Endothelial cell of umbilical vein (primary cell): ENCODE data around the gene TRPM3. TPM values are rescaled to one million over a fixed set of nuclear protein-coding genes. Genes with fewer than 3 reads are reported as not detected.

Source experiments
- BruUV-seq: library from RNA; stranded (reverse); fragments of 400-500 nt; replicated peaks from 2 replicates; lab custom pipeline; 2021; lab: Mats Ljungman, UMichigan
- CTCF ChIA-PET: fragments of 300-600, 350-600 bp; sonication (Branson Sonifier 250); formaldehyde crosslinking; loops from one replicate; lab custom pipeline; 2021; ENCODE audit warnings: antibody characterized with exemption, inconsistent platforms; lab: Charles Lee
- POLR2A ChIA-PET: fragments of 300-600, 350-600 bp; sonication (Branson Sonifier 250); formaldehyde crosslinking; loops from one replicate; lab custom pipeline; 2021; ENCODE audit warnings: antibody characterized with exemption, inconsistent platforms; lab: Charles Lee
- DNase-seq: peaks from one replicate; pipeline ENCODE4 v3.0.0-alpha.2; 2011; ENCODE audit warnings: low read depth, low spot score
- FAIRE-seq: peaks from 2 replicates; lab custom pipeline; 2011; peaks lifted over from hg19 to GRCh38; lab: Jason Lieb, UNC
- H2AFZ ChIP-seq: 2 replicates; pipeline ENCODE4 v1.6.0; 2012; ENCODE audit warnings: low read depth, low read length, control low read depth, inconsistent platforms
- H3K27ac ChIP-seq: 2 replicates; pipeline ENCODE4 v1.5.1; 2011; ENCODE audit warnings: low read depth, mild to moderate bottlenecking, control low read depth, low read length, moderate library complexity; ENCODE audit not compliant: insufficient read depth
- H3K27me3 ChIP-seq, 2 experiments: 2 replicates each; pipeline versions ENCODE4 v1.6.0 to v1.6.1; 2011; ENCODE audit warnings: low read length in 2 of 2, mixed read lengths in 1 of 2; ENCODE audit not compliant: control insufficient read depth in 2 of 2, insufficient read depth in 2 of 2
- H3K36me3 ChIP-seq, 2 experiments: 2 replicates in 1 of 2; 3 replicates in 1 of 2; pipeline ENCODE4 v1.5.1; 2011; ENCODE audit warnings: low read length in 2 of 2, mild to moderate bottlenecking in 1 of 2, moderate library complexity in 1 of 2; ENCODE audit not compliant: control insufficient read depth in 2 of 2, insufficient read depth in 2 of 2; ENCODE audit errors: extremely low read depth in 1 of 2
- H3K4me1 ChIP-seq: 3 replicates; pipeline ENCODE4 v1.5.1; 2011; ENCODE audit warnings: mild to moderate bottlenecking, low read length; ENCODE audit not compliant: control insufficient read depth, insufficient read depth; ENCODE audit errors: extremely low read depth
- H3K4me2 ChIP-seq: 2 replicates; pipeline ENCODE4 v1.6.1; 2011; ENCODE audit warnings: low read length, control low read depth, mixed read lengths; ENCODE audit not compliant: insufficient read depth
- H3K4me3 ChIP-seq, 3 experiments: fragments of 200-600 bp in 1 of 3; sonication (generic), shearing (Covaris generic) in 1 of 3; replicated peaks in 1 of 3; 2 replicates each; pipeline ENCODE4 v1.5.1; 2011 to 2016; ENCODE audit warnings: control low read depth in 3 of 3, low read length in 3 of 3, mild to moderate bottlenecking in 2 of 3, inconsistent platforms in 1 of 3, low read depth in 1 of 3, moderate library complexity in 1 of 3; ENCODE audit not compliant: insufficient read depth in 1 of 3
- H3K79me2 ChIP-seq: 2 replicates; pipeline ENCODE4 v1.6.0; 2012; ENCODE audit warnings: low read length, inconsistent platforms; ENCODE audit not compliant: control insufficient read depth, insufficient read depth
- H3K9ac ChIP-seq: replicated peaks from 2 replicates; pipeline ENCODE3; 2011; ENCODE audit warnings: low read length, control low read depth; ENCODE audit not compliant: insufficient read depth; ENCODE audit errors: extremely low read depth
- H3K9me1 ChIP-seq: replicated peaks from 3 replicates; pipeline ENCODE4 v1.6.0; 2011; ENCODE audit warnings: mild to moderate bottlenecking, low read length; ENCODE audit not compliant: control insufficient read depth, insufficient read depth; ENCODE audit errors: extremely low read depth
- H3K9me3 ChIP-seq: replicated peaks from 2 replicates; pipeline ENCODE4 v1.5.1; 2012; ENCODE audit warnings: low read length, inconsistent platforms; ENCODE audit not compliant: control insufficient read depth, insufficient read depth
- H4K20me1 ChIP-seq: replicated peaks from 2 replicates; pipeline ENCODE3; 2011; ENCODE audit warnings: mild to moderate bottlenecking, low read length; ENCODE audit not compliant: control insufficient read depth, insufficient read depth; ENCODE audit errors: extremely low read depth
- CTCF ChIP-seq, 2 donors: IDR thresholded peaks; 1 replicate in 1 of 2; 2 replicates in 1 of 2; pipeline ENCODE4 v1.5.1; 2011; ENCODE audit warnings: low read length in 2 of 2, mild to moderate bottlenecking in 2 of 2, moderate library complexity in 2 of 2, control low read depth in 1 of 2, inconsistent platforms in 1 of 2, low read depth in 1 of 2; ENCODE audit not compliant: insufficient read depth in 1 of 2; ENCODE audit errors: extremely low read depth in 1 of 2
- EZH2 ChIP-seq: IDR thresholded peaks from 2 replicates; pipeline ENCODE4 v1.6.1; 2012; ENCODE audit warnings: borderline replicate concordance, low read depth, mild to moderate bottlenecking, moderate library complexity, low read length, inconsistent platforms; ENCODE audit not compliant: severe bottlenecking
- FOS ChIP-seq: IDR thresholded peaks from 2 replicates; pipeline ENCODE4 v1.6.1; 2011; ENCODE audit warnings: mild to moderate bottlenecking, low read length, moderate library complexity, borderline replicate concordance; ENCODE audit not compliant: insufficient read depth
- GATA2 ChIP-seq: IDR thresholded peaks from 2 replicates; pipeline ENCODE4 v1.7.0; 2011; ENCODE audit warnings: low read depth, mild to moderate bottlenecking, moderate library complexity, mixed read lengths, low read length; ENCODE audit not compliant: insufficient read length, insufficient read depth
- JUN ChIP-seq: IDR thresholded peaks from 2 replicates; pipeline ENCODE4 v1.6.1; 2011; ENCODE audit warnings: borderline replicate concordance, low read depth; ENCODE audit not compliant: insufficient read length, insufficient read depth
- MAX ChIP-seq: IDR thresholded peaks from 2 replicates; pipeline ENCODE4 v1.6.1; 2011; ENCODE audit not compliant: insufficient read depth, insufficient read length
- MYC ChIP-seq: IDR thresholded peaks from one replicate; pipeline ENCODE4 v1.6.1; 2011; ENCODE audit warnings: mild to moderate bottlenecking, low read depth, low read length
- POLR2A ChIP-seq: IDR thresholded peaks from 2 replicates; pipeline ENCODE4 v1.6.1; 2012; ENCODE audit warnings: low read depth, mild to moderate bottlenecking, control low read depth, low read length
- dilution Hi-C: fragments of 300-500 bp; cut with MboI; formaldehyde crosslinking; loops from one replicate; pipeline ENCODE4 v1.15.0; 2019; ENCODE audit warnings: low sequenced_read_pairs; ENCODE audit not compliant: extremely low pct_ligation_motif_present
- intact Hi-C: fragments of 100-400 bp; cut with micrococcal nuclease; formaldehyde crosslinking; loops from one replicate; pipeline ENCODE4 v1.10.0; 2022
- polyA plus RNA-seq, 4 experiments: library from polyadenylated mRNA; depleted of rRNA in 3 of 4; stranded (reverse) in 3 of 4; unstranded in 1 of 4; fragments of >200 nt; gene quantifications; 2 replicates each; pipeline versions ENCODE4 v1.2.1 to v1.2.3, GENCODE V29; 2011 to 2012; ENCODE audit warnings: missing spikeins in 1 of 4
- total RNA-seq: library from RNA; stranded (reverse); gene quantifications from 2 replicates; pipeline ENCODE4 v1.2.3, GENCODE V29; 2021

TRPM3 gene
- total and polyA plus RNA-seq, 2 donors (not counting 3 experiments of a cell fraction or from before 2014, with no cell fraction given) = 0.17 to 0.33 TPM

GRCh38 chr9:70534471-70534870 is 587.0 kb downstream of the TRPM3 start:
- DNase-seq = no peak
- TF ChIP-seq POLR2A (no peak), FOS (no peak), CTCF (IDR thresholded peaks at IDR 0.05; ENCODE audit: extremely low read depth in 1 of 2, insufficient read depth in 1 of 2, low read depth in 1 of 2, low read length in 2 of 2) (no peak), MYC (no peak), GATA2 (no peak), EZH2 (no peak), MAX (no peak), JUN (no peak)
- Histone ChIP-seq H3K79me2 (no peaks in the 10 kb centered on the region), H3K4me1 (peaks cover 32% of the 10 kb centered on the region), H3K4me2 (peak overlapping the region; percentile 63), H2AFZ (no peak overlapping the region), H3K27me3 (no peaks in the 10 kb centered on the region), H3K9ac (no peak overlapping the region), H4K20me1 (no peaks in the 10 kb centered on the region), H3K36me3 (no peaks in the 10 kb centered on the region), H3K9me1 (no peaks in the 10 kb centered on the region), H3K27ac (peak overlapping the region; percentile 84), H3K4me3 (no peak overlapping the region), H3K9me3 (no peaks in the 10 kb centered on the region)
- BruUV-seq = TSS peak; percentile 14
- CTCF ChIA-PET = interaction anchor here (0.8 to 2.5 kb wide), 7 partner anchors 9 to 194 kb away, joined by 3 to 7 read pairs (median 4); no protein-coding TSS in a partner anchor
- POLR2A ChIA-PET = interaction anchor here (1.6 kb wide), 1 partner anchor 115 kb away, joined by 8 read pairs; no protein-coding TSS in a partner anchor
- intact Hi-C loops (loop anchor here (1.0 to 5.0 kb wide), 6 partner anchors 9 to 122 kb away; partner anchors contain the start of gene KLF9), dilution Hi-C loops (no loop called here)
- peak; percentile 8 for FAIRE-seq
